Measurements from ENCODE around the gene MAP3K5. TPM values are rescaled to one million over a fixed set of nuclear protein-coding genes. Genes with fewer than 3 reads are reported as not detected.
A peak's percentile ranks its signal among the peaks of the same experiment; 100 is the strongest.

MAP3K5 gene
- total RNA-seq, 4 donors from 2014 or later = 20.8 to 31.7 (median 23.4) TPM

- WGBS, 2 donors (ENCODE audit: low coverage in 1 of 2) = 12 to 18% methylated on average over 5 to 6 of the region's 42 CpGs
- ATAC-seq = peak; percentile 5
- H3K4me3 ChIP-seq = peak overlapping the region; percentile 58 to 75
- peak overlapping the region in 1 of 4 donors; percentile 57 for H3K27ac ChIP-seq
- peaks cover 57% of the 10 kb centered on the region for H3K27me3 ChIP-seq
- H3K36me3 ChIP-seq = no peaks in the 10 kb centered on the region
- H3K9me3 ChIP-seq = no peaks in the 10 kb centered on the region
- TF ChIP-seq POLR2A (IDR thresholded peaks at IDR 0.05) = no peak
- H3K4me1 ChIP-seq = peaks cover 0 to 18% (median 11%) of the 10 kb centered on the region in 3 donors
These were observed 242.8 kb downstream of the MAP3K5 start for GRCh38 chr6:136549300-136550044.

- Histone ChIP-seq H3K27me3 (peaks cover 50% of the 10 kb centered on the region), H3K9me3 (no peaks in the 10 kb centered on the region), H3K4me1 (peaks cover 0 to 18% (median 11%) of the 10 kb centered on the region in 3 donors), H3K27ac (no peak overlapping the region), H3K36me3 (no peaks in the 10 kb centered on the region), H3K4me3 (no peak overlapping the region)
- no peak for TF ChIP-seq POLR2AphosphoS5 (IDR thresholded peaks at IDR 0.05)
- TF ChIP-seq, protein P1, sequence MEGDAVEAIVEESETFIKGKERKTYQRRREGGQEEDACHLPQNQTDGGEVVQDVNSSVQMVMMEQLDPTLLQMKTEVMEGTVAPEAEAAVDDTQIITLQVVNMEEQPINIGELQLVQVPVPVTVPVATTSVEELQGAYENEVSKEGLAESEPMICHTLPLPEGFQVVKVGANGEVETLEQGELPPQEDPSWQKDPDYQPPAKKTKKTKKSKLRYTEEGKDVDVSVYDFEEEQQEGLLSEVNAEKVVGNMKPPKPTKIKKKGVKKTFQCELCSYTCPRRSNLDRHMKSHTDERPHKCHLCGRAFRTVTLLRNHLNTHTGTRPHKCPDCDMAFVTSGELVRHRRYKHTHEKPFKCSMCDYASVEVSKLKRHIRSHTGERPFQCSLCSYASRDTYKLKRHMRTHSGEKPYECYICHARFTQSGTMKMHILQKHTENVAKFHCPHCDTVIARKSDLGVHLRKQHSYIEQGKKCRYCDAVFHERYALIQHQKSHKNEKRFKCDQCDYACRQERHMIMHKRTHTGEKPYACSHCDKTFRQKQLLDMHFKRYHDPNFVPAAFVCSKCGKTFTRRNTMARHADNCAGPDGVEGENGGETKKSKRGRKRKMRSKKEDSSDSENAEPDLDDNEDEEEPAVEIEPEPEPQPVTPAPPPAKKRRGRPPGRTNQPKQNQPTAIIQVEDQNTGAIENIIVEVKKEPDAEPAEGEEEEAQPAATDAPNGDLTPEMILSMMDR (IDR thresholded peaks at IDR 0.05) = no peak
- TF ChIP-seq EP300 (IDR thresholded peaks at IDR 0.05) = no peak
- no peak for TF ChIP-seq POLR2A (IDR thresholded peaks at IDR 0.05)
- ATAC-seq = no peak
- WGBS, 2 donors (ENCODE audit: low coverage in 1 of 2) = 73 to 75% methylated on average over 12 to 14 of the region's 14 CpGs
These were observed 243.5 kb downstream of the MAP3K5 start for GRCh38 chr6:136548582-136549299.

DNA sequence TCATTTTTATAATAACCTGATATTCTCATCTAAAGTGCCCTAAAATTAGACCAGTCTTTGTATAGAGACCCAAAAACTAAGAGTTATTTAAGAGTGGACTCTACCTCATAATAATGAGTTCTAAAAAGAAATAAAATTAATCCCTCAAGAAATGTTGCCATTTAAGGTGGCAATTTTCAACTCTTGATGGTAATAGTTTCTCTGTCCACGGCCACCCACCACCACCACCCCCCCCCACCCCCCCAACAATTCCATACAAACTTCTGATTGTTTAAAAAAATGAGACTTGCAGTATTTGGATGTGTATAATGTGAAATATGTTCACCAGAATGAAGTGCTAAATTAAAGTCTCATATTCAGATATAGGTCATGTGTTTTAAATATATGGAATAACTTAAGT, 244.4 kb downstream of the MAP3K5 start:
- Histone ChIP-seq H3K9me3 (no peaks in the 10 kb centered on the region), H3K4me1 (peaks cover 0 to 18% (median 11%) of the 10 kb centered on the region in 3 donors), H3K36me3 (no peaks in the 10 kb centered on the region), H3K27me3 (peaks cover 41% of the 10 kb centered on the region), H3K4me3 (no peak overlapping the region), H3K27ac (no peak overlapping the region)
- no peak for ATAC-seq
- WGBS, 2 donors (ENCODE audit: low coverage in 1 of 2) = 33 to 100% methylated on average over 1 of the region's 1 CpG
- TF ChIP-seq POLR2A (IDR thresholded peaks at IDR 0.05) (no peak), EP300 (IDR thresholded peaks at IDR 0.05) (no peak), POLR2AphosphoS5 (IDR thresholded peaks at IDR 0.05) (no peak)

- WGBS, 2 donors (ENCODE audit: low coverage in 1 of 2) = 43 to 48% methylated on average over 4 of the region's 4 CpGs
- Histone ChIP-seq H3K4me1 (peaks cover 0 to 18% (median 11%) of the 10 kb centered on the region in 3 donors), H3K9me3 (no peaks in the 10 kb centered on the region), H3K27ac (no peak overlapping the region), H3K27me3 (peaks cover 37% of the 10 kb centered on the region), H3K4me3 (no peak overlapping the region), H3K36me3 (no peaks in the 10 kb centered on the region)
- ATAC-seq = no peak
- TF ChIP-seq, protein P1 (IDR thresholded peaks at IDR 0.05) = peak in 3 of 4 experiments; percentile 13 to 41 (median 22)
- no peak for TF ChIP-seq POLR2A (IDR thresholded peaks at IDR 0.05)
These were observed 244.9 kb downstream of the MAP3K5 start for GRCh38 chr6:136547336-136547735.

- Histone ChIP-seq H3K36me3 (no peaks in the 10 kb centered on the region), H3K4me3 (no peak overlapping the region), H3K9me3 (no peaks in the 10 kb centered on the region), H3K4me1 (peaks cover 0 to 18% (median 11%) of the 10 kb centered on the region in 3 donors), H3K27me3 (peaks cover 31% of the 10 kb centered on the region), H3K27ac (no peak overlapping the region)
- TF ChIP-seq, protein P1 (IDR thresholded peaks at IDR 0.05) = no peak
- no peak for TF ChIP-seq POLR2A (IDR thresholded peaks at IDR 0.05)
- no peak for TF ChIP-seq EP300 (IDR thresholded peaks at IDR 0.05)
- ATAC-seq = no peak
- WGBS, 2 donors (ENCODE audit: low coverage in 1 of 2) = 100% methylated on average over 1 of the region's 1 CpG
These were observed 245.9 kb downstream of the MAP3K5 start for GRCh38 chr6:136546331-136546730.

Measured in gastroesophageal sphincter (tissue), 4 donors.